Right atrium auricular region (tissue), 2 donors: ENCODE measurements around the gene NHP2. TPM values are rescaled to one million over a fixed set of nuclear protein-coding genes. Genes with fewer than 3 reads are reported as not detected.

ENCODE experiments used
- DNase-seq: peaks from one replicate; pipeline ENCODE4 v3.0.0-alpha.2; 2019; ENCODE audit warnings: low spot score
- H3K27ac ChIP-seq, 2 donors: fragments of 200-600 bp; sonication (generic); 1 replicate in 1 of 2; 2 replicates in 1 of 2; pipeline ENCODE4 v1.5.1; 2016 to 2019
- H3K27me3 ChIP-seq, 2 donors: fragments of 200-600 bp; sonication (generic); one replicate each; pipeline versions ENCODE4 v1.5.1 to v1.6.0; 2017 to 2019
- H3K36me3 ChIP-seq: fragments of 200-600 bp; sonication (generic); one replicate; pipeline ENCODE4 v1.5.1; 2016
- H3K4me1 ChIP-seq, 2 donors: fragments of 200-600 bp; sonication (generic); one replicate each; pipeline versions ENCODE4 v1.5.1 to v1.6.0; 2017 to 2019
- H3K4me3 ChIP-seq, 2 donors: fragments of 200-600 bp; sonication (generic); 1 replicate in 1 of 2; 2 replicates in 1 of 2; pipeline ENCODE4 v1.5.1; 2017 to 2019; ENCODE audit warnings: mild to moderate bottlenecking in 1 of 2, moderate library complexity in 1 of 2
- H3K9me3 ChIP-seq, 2 donors: fragments of 200-600 bp; sonication (generic); one replicate each; pipeline ENCODE4 v1.5.1; 2019
- CTCF ChIP-seq, 2 donors: fragments of 200-600 bp; sonication (generic); IDR thresholded peaks; one replicate each; pipeline ENCODE4 v1.5.1; 2019; ENCODE audit warnings: antibody characterized with exemption in 2 of 2
- total RNA-seq, 2 donors: library from RNA; depleted of rRNA; stranded (reverse); fragments of >200 nt; gene quantifications; one replicate each; pipeline ENCODE4 v1.1.0, GENCODE V29; 2016

NHP2 gene
- total RNA-seq, 2 donors from 2014 or later = 125 to 151 TPM

DNA sequence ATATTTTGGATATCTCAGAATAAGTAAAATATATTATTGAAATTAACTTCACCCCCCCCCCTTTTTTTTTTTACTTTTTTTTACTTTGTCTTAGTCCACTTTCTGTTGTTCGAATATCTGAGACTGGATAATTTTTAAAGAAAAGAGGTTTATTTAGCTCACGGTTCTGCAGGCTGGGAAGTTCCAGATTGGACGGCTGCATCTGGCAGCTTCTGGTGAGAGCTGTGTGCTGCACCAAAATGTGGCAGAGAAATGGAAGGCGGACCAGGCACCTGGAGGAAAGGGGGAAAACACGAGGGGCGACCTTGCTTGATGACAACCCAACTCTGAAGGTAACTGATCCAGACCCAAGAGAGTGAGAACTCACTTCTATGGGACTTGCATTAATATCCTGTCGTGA, 39.1 kb upstream of the NHP2 start:
- Histone ChIP-seq H3K36me3 (no peaks in the 10 kb centered on the region), H3K4me1 (no peaks in the 10 kb centered on the region), H3K27me3 (no peaks in the 10 kb centered on the region), H3K27ac (no peak overlapping the region), H3K4me3 (no peak overlapping the region), H3K9me3 (no peaks in the 10 kb centered on the region)
- TF ChIP-seq CTCF (IDR thresholded peaks at IDR 0.05) = no peak
- no peak for DNase-seq

- Histone ChIP-seq H3K4me1 (no peaks in the 10 kb centered on the region), H3K4me3 (no peak overlapping the region), H3K36me3 (no peaks in the 10 kb centered on the region), H3K9me3 (no peaks in the 10 kb centered on the region), H3K27ac (no peak overlapping the region), H3K27me3 (no peaks in the 10 kb centered on the region)
- DNase-seq = no peak
- no peak for TF ChIP-seq CTCF (IDR thresholded peaks at IDR 0.05)
Observed at GRCh38 chr5:178192244-178192643, 38.6 kb upstream of the NHP2 start.

DNA sequence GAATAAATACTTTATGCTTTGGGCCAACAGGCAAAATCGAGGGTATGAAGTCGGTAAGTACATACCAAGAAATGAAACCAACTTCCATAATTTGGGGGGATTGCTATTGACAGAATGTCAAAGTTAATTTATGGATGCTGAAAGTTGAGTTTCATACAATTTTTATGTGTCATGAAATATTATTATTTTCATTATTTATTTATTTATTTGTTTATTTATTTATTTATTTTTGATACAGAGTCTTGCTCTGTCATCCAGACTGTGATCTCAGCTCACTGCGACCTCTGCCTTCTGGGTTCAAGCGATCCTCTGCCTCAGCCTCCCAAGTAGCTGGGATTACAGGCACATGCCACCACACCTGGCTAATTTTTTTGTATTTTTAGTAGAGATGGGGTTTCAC, 38.0 kb upstream of the NHP2 start:
- H3K4me3 ChIP-seq = no peak overlapping the region
- no peaks in the 10 kb centered on the region for H3K9me3 ChIP-seq
- H3K27ac ChIP-seq = no peak overlapping the region
- no peak for DNase-seq
- TF ChIP-seq CTCF (IDR thresholded peaks at IDR 0.05) = no peak
- H3K27me3 ChIP-seq = no peaks in the 10 kb centered on the region
- H3K36me3 ChIP-seq = no peaks in the 10 kb centered on the region
- H3K4me1 ChIP-seq = no peaks in the 10 kb centered on the region

GRCh38 chr5:178189433-178189832, 35.7 kb upstream of the NHP2 start:
- DNase-seq = no peak
- Histone ChIP-seq H3K4me3 (no peak overlapping the region), H3K4me1 (no peaks in the 10 kb centered on the region), H3K36me3 (no peaks in the 10 kb centered on the region), H3K9me3 (no peaks in the 10 kb centered on the region), H3K27ac (no peak overlapping the region), H3K27me3 (no peaks in the 10 kb centered on the region)
- TF ChIP-seq CTCF (IDR thresholded peaks at IDR 0.05) = no peak

- Histone ChIP-seq H3K9me3 (no peaks in the 10 kb centered on the region), H3K36me3 (no peaks in the 10 kb centered on the region), H3K4me1 (no peaks in the 10 kb centered on the region), H3K27ac (no peak within 1 kb of the TSS), H3K27me3 (no peaks in the 10 kb centered on the region), H3K4me3 (no peak within 1 kb of the TSS)
- no peak for TF ChIP-seq CTCF (IDR thresholded peaks at IDR 0.05)
- DNase-seq = no peak
Observed at GRCh38 chr5:178187014-178187413, 33.3 kb upstream of the NHP2 start, which contains the start of gene GMCL2. Gene GMCL2, minus strand, starts transcription at chr5:178187371. Its CDS starts 72 bp downstream, at chr5:178187299.

DNA sequence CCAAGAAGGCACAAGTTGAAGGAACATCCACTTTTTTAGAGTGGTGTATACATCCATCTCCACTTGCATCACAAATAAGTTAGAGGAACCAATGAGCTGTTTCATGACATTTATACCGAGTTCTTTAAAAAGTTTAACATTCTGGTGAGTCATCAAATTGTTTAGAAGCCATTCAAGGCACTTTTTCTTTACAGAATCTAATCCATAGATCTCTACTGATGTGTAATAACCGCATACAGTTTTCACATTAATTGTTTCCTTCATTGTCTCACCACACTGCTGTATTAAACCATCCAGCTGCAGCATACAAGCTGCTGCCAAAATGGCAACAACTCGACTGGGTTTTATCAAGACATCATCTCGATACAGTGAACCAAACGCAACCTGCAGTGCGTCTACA, 32.7 kb upstream of the NHP2 start:
- H3K36me3 ChIP-seq = no peaks in the 10 kb centered on the region
- H3K9me3 ChIP-seq = no peaks in the 10 kb centered on the region
- H3K4me1 ChIP-seq = no peaks in the 10 kb centered on the region
- H3K27ac ChIP-seq = no peak overlapping the region
- no peak for TF ChIP-seq CTCF (IDR thresholded peaks at IDR 0.05)
- H3K27me3 ChIP-seq = no peaks in the 10 kb centered on the region
- no peak overlapping the region for H3K4me3 ChIP-seq
- no peak for DNase-seq
